ENCODE measurements around the gene SLC16A2. TPM values are rescaled to one million over a fixed set of nuclear protein-coding genes. Genes with fewer than 3 reads are reported as not detected.

Gene SLC16A2
- polyA plus RNA-seq, 3 donors, result not detected

DNA sequence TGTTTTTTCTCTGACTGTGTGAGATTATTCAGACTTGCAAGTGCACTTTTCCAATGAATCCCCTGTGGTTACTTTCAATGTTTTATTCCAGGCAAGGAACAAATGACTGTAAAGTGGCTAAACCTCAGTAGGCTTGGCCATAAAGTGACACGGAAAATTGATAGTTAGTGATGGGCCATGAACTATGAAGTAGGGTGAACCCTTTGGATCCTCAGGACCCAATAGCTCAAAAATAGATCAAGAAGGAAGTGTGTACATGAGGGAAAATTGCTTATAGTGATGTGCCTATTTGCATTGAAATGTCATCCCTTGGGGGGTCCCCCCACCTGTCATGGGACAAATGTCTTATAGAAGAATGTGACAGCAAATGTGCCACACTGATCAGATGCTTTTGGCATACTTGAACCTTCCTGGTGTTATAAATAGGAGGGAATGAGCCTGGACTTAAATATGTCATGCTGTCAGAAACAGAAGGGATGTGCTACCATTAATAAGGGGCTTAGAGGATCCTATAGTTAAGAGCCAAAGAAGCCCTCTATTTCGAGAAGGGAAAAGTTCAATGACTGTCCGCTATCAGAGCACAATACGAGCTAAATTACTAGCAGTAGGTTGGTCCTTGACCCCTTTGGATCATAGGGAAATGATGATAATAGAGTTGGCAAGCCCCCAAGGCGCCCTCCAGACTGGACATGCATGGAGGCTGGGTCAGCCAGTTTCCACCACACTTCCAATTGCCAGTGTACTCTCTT, 30.3 kb downstream of the SLC16A2 start:
- H3K36me3 ChIP-seq (replicated peaks in 1 of 2; ENCODE audit: control insufficient read depth in 1 of 2, insufficient read depth in 2 of 2, low read length in 2 of 2), result no peaks in the 10 kb centered on the region
- H3K9me3 Mint-ChIP-seq, result peaks cover 0 to 5% (median 0%) of the 10 kb centered on the region in 7 donors
- H3K27me3 Mint-ChIP-seq (ENCODE audit: low read depth in 3 of 3), result peaks cover 0 to 14% (median 0%) of the 10 kb centered on the region in 3 donors
- no peak for TF ChIP-seq CTCF (IDR thresholded peaks at IDR 0.05)
- H2AFZ ChIP-seq (ENCODE audit: insufficient read depth, low read depth, low read length, poor library complexity, severe bottlenecking), result no peak overlapping the region
- H3K4me2 ChIP-seq (replicated peaks; ENCODE audit: extremely low read depth, low read length, poor library complexity, severe bottlenecking), result no peak overlapping the region
- H3K4me3 Mint-ChIP-seq, result no peak overlapping the region
- H3K9me3 ChIP-seq (replicated peaks in 1 of 2; ENCODE audit: control insufficient read depth in 1 of 2, insufficient read depth in 1 of 2, low read length in 2 of 2), result no peaks in the 10 kb centered on the region
- no peaks in the 10 kb centered on the region for H3K36me3 Mint-ChIP-seq
- H3K79me2 ChIP-seq (ENCODE audit: insufficient read depth, low read length), result no peaks in the 10 kb centered on the region
- 80% methylated on average over 1 of the region's 5 CpGs for WGBS (ENCODE audit: insufficient coverage)
- H3K4me1 Mint-ChIP-seq, result peaks cover 15% of the 10 kb centered on the region
- intact Hi-C loops (cut with micrococcal nuclease), result no loop called here
- peak overlapping the region in 6 of 7 donors; percentile 50 to 83 (median 60) for H3K27ac Mint-ChIP-seq
- peak in 1 of 3 donors; percentile 6 for DNase-seq
- H4K20me1 ChIP-seq (ENCODE audit: insufficient read depth, low read length), result no peaks in the 10 kb centered on the region
- H3K27me3 ChIP-seq (ENCODE audit: control insufficient read depth in 2 of 2, insufficient read depth in 2 of 2, low read length in 2 of 2), result no peaks in the 10 kb centered on the region
- H3K27ac ChIP-seq (ENCODE audit: low read depth in 1 of 2, low read length in 2 of 2), result peak overlapping the region in 1 of 2 donors; percentile 55
- peaks cover 16 to 17% of the 10 kb centered on the region in 2 donors for H3K4me1 ChIP-seq (ENCODE audit: control insufficient read depth in 1 of 2, insufficient read depth in 2 of 2, low read length in 2 of 2)
- H3K4me3 ChIP-seq (replicated peaks in 1 of 3; ENCODE audit: low read depth in 2 of 3, low read length in 3 of 3), result no peak overlapping the region
- no peak overlapping the region for H3K9ac ChIP-seq (ENCODE audit: insufficient read depth, low read length, poor library complexity, severe bottlenecking)

GRCh38 chrX:74452199-74452481, 30.8 kb downstream of the SLC16A2 start:
- Mint-ChIP-seq H3K27ac (no peak overlapping the region), H3K36me3 (no peaks in the 10 kb centered on the region), H3K27me3 (ENCODE audit: low read depth in 3 of 3) (peaks cover 0 to 11% (median 0%) of the 10 kb centered on the region in 3 donors), H3K4me1 (peaks cover 15% of the 10 kb centered on the region), H3K9me3 (peaks cover 0 to 5% (median 0%) of the 10 kb centered on the region in 7 donors), H3K4me3 (no peak overlapping the region)
- WGBS (ENCODE audit: insufficient coverage), result no CpG with 5 or more reads among the region's 2 CpGs
- H3K36me3 ChIP-seq (replicated peaks in 1 of 2; ENCODE audit: control insufficient read depth in 1 of 2, insufficient read depth in 2 of 2, low read length in 2 of 2), result no peaks in the 10 kb centered on the region
- no peak for DNase-seq
- H3K4me1 ChIP-seq (ENCODE audit: control insufficient read depth in 1 of 2, insufficient read depth in 2 of 2, low read length in 2 of 2), result peaks cover 16 to 17% of the 10 kb centered on the region in 2 donors
- H3K4me3 ChIP-seq (replicated peaks in 1 of 3; ENCODE audit: low read depth in 2 of 3, low read length in 3 of 3), result no peak overlapping the region
- H4K20me1 ChIP-seq (ENCODE audit: insufficient read depth, low read length), result no peaks in the 10 kb centered on the region
- no peak overlapping the region for H3K9ac ChIP-seq (ENCODE audit: insufficient read depth, low read length, poor library complexity, severe bottlenecking)
- H2AFZ ChIP-seq (ENCODE audit: insufficient read depth, low read depth, low read length, poor library complexity, severe bottlenecking), result no peak overlapping the region
- intact Hi-C loops (cut with micrococcal nuclease), result no loop called here
- H3K79me2 ChIP-seq (ENCODE audit: insufficient read depth, low read length), result no peaks in the 10 kb centered on the region
- H3K27me3 ChIP-seq (ENCODE audit: control insufficient read depth in 2 of 2, insufficient read depth in 2 of 2, low read length in 2 of 2), result no peaks in the 10 kb centered on the region
- H3K27ac ChIP-seq (ENCODE audit: low read depth in 1 of 2, low read length in 2 of 2), result no peak overlapping the region
- H3K9me3 ChIP-seq (replicated peaks in 1 of 2; ENCODE audit: control insufficient read depth in 1 of 2, insufficient read depth in 1 of 2, low read length in 2 of 2), result no peaks in the 10 kb centered on the region
- no peak for TF ChIP-seq CTCF (IDR thresholded peaks at IDR 0.05)
- no peak overlapping the region for H3K4me2 ChIP-seq (replicated peaks; ENCODE audit: extremely low read depth, low read length, poor library complexity, severe bottlenecking)

Measured in CD14-positive monocyte (primary cell).